ENCODE data around the gene HHEX. TPM values are rescaled to one million over a fixed set of nuclear protein-coding genes. Genes with fewer than 3 reads are reported as not detected.

The HHEX gene
- total RNA-seq, 1 donor from 2014 or later: 6.1 TPM

DNA sequence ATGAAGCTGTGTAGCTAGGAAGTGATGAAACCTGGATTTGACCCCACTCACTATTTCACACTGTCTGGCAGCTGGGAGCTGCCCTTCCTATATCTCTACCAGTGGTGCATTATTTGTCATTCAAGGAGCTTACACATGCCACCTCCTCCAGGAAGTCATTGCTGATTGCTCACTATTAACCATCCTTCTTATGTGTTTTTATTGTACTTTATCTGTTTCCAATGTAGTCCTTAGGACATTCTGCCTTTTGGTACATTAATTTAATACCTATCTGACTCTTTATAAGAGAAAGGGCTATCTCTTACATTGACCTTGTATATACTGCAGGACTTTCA, 31.0 kb downstream of the HHEX start:
- intact Hi-C loops (cut with DNase I): no loop called here
- H3K4me1 ChIP-seq: no peaks in the 10 kb centered on the region
- no peak for DNase-seq (ENCODE audit: extremely low spot score in 2 of 2)
- TF ChIP-seq POLR2AphosphoS5 (IDR thresholded peaks at IDR 0.05; ENCODE audit: insufficient read depth in 1 of 2, low read depth in 1 of 2): no peak
- no peak for TF ChIP-seq POLR2A (IDR thresholded peaks at IDR 0.05)
- TF ChIP-seq, protein P1, sequence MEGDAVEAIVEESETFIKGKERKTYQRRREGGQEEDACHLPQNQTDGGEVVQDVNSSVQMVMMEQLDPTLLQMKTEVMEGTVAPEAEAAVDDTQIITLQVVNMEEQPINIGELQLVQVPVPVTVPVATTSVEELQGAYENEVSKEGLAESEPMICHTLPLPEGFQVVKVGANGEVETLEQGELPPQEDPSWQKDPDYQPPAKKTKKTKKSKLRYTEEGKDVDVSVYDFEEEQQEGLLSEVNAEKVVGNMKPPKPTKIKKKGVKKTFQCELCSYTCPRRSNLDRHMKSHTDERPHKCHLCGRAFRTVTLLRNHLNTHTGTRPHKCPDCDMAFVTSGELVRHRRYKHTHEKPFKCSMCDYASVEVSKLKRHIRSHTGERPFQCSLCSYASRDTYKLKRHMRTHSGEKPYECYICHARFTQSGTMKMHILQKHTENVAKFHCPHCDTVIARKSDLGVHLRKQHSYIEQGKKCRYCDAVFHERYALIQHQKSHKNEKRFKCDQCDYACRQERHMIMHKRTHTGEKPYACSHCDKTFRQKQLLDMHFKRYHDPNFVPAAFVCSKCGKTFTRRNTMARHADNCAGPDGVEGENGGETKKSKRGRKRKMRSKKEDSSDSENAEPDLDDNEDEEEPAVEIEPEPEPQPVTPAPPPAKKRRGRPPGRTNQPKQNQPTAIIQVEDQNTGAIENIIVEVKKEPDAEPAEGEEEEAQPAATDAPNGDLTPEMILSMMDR (IDR thresholded peaks at IDR 0.05): no peak
- no peaks in the 10 kb centered on the region for H3K36me3 ChIP-seq
- H3K27me3 ChIP-seq: no peaks in the 10 kb centered on the region
- no peaks in the 10 kb centered on the region for H3K9me3 ChIP-seq
- no peak overlapping the region for H3K27ac ChIP-seq
- no peak overlapping the region for H3K4me3 ChIP-seq

DNA sequence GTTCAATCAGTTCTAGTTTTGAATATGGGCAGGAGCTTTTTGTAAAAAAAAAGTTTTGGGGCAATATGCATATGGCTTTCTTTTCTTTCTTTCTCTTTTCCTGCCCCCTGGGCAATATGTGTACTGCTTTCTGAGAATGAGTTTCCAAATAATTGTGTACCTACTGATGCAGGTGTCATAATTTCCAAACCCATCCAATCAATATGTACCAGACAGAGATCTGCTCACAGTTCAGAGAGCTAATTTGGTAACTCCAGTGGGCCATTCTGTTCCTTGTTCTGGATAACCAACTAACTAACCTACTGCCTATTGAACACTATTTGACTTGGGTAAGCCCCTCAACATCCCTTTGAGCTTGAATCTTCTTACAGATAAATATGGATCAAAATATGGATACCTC, 32.6 kb downstream of the HHEX start:
- no peaks in the 10 kb centered on the region for H3K27me3 ChIP-seq
- H3K27ac ChIP-seq: no peak overlapping the region
- intact Hi-C loops (cut with DNase I): no loop called here
- H3K4me1 ChIP-seq: no peaks in the 10 kb centered on the region
- no peaks in the 10 kb centered on the region for H3K9me3 ChIP-seq
- no peak for DNase-seq (ENCODE audit: extremely low spot score in 2 of 2)
- TF ChIP-seq POLR2A (IDR thresholded peaks at IDR 0.05): no peak
- TF ChIP-seq POLR2AphosphoS5 (IDR thresholded peaks at IDR 0.05; ENCODE audit: insufficient read depth in 1 of 2, low read depth in 1 of 2): no peak
- TF ChIP-seq, protein P1 (IDR thresholded peaks at IDR 0.05): no peak
- no peaks in the 10 kb centered on the region for H3K36me3 ChIP-seq
- no peak overlapping the region for H3K4me3 ChIP-seq

DNA sequence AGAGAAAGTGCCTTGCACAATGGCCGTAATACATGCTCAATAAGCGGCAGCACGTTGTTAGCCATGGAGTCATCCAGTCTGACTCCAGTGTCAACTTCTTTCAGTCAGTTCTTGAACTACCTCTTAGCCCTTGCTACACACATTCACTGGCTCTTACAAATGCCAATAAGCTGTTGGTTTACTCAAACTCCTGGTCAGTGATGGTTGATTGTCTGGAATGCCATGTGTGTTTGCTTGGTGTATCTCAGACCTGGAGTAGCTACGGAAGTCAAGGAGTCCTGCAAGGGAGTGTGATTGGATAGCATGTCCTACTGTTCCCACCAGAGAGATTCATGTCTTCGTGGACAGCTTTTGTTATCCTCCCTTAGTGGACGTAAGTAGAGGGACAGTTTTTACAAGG, 37.4 kb downstream of the HHEX start:
- no peaks in the 10 kb centered on the region for H3K27me3 ChIP-seq
- TF ChIP-seq POLR2AphosphoS5 (IDR thresholded peaks at IDR 0.05; ENCODE audit: insufficient read depth in 1 of 2, low read depth in 1 of 2) (no peak), POLR2A (IDR thresholded peaks at IDR 0.05) (no peak)
- TF ChIP-seq, protein P1 (IDR thresholded peaks at IDR 0.05): no peak
- no peak overlapping the region for H3K4me3 ChIP-seq
- H3K36me3 ChIP-seq: no peaks in the 10 kb centered on the region
- H3K9me3 ChIP-seq: no peaks in the 10 kb centered on the region
- no peak for DNase-seq (ENCODE audit: extremely low spot score in 2 of 2)
- no peak overlapping the region for H3K27ac ChIP-seq
- intact Hi-C loops (cut with DNase I): no loop called here
- no peaks in the 10 kb centered on the region for H3K4me1 ChIP-seq

DNA sequence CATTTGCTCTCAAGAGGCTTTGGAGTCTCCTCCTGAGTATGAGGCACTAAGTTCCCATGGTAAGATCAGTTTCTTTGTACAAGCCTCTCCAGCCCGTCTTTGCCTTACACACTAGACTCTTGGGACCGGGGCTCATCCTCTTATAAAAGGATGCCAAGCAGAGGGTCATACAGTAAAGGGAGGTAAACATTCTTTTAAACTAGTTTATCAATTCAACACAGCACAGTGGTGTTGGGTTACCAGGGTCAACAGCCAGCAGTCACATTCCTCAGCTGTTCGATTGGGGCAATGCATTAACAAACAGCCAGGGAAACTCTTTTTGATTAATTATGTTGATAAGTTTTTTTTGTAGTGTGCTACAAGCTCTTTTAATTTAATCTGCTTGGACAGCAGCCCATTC, 37.8 kb downstream of the HHEX start:
- intact Hi-C loops (cut with DNase I): no loop called here
- Histone ChIP-seq H3K36me3 (no peaks in the 10 kb centered on the region), H3K27me3 (no peaks in the 10 kb centered on the region), H3K4me3 (no peak overlapping the region), H3K27ac (no peak overlapping the region), H3K9me3 (no peaks in the 10 kb centered on the region), H3K4me1 (no peaks in the 10 kb centered on the region)
- no peak for TF ChIP-seq POLR2A (IDR thresholded peaks at IDR 0.05)
- TF ChIP-seq, protein P1 (IDR thresholded peaks at IDR 0.05): no peak
- TF ChIP-seq POLR2AphosphoS5 (IDR thresholded peaks at IDR 0.05; ENCODE audit: insufficient read depth in 1 of 2, low read depth in 1 of 2): no peak
- DNase-seq (ENCODE audit: extremely low spot score in 2 of 2): no peak

DNA sequence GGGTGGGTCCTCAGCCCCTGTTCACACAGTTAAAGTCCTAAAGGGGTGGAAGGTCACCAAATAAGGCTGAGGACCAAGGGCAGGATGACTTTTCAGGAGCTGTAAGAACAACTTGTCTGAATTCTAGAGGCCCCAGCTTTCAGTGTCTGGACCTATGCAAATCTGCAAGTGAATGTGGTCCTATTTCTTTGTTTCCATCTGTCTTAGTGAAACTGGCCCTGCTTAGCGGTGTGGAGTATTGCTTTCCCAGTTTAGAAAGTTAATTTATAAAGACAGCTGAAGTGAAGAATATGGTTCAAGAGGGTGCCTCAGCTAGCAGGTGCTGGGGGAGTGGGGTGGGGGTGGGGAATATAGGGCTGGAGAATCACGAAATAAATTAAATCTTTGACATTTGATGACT, 40.1 kb downstream of the HHEX start:
- H3K9me3 ChIP-seq: no peaks in the 10 kb centered on the region
- no peaks in the 10 kb centered on the region for H3K27me3 ChIP-seq
- H3K4me1 ChIP-seq: no peaks in the 10 kb centered on the region
- H3K36me3 ChIP-seq: no peaks in the 10 kb centered on the region
- no peak overlapping the region for H3K27ac ChIP-seq
- TF ChIP-seq POLR2AphosphoS5 (IDR thresholded peaks at IDR 0.05; ENCODE audit: insufficient read depth in 1 of 2, low read depth in 1 of 2): no peak
- TF ChIP-seq, protein P1 (IDR thresholded peaks at IDR 0.05): no peak
- no peak for TF ChIP-seq POLR2A (IDR thresholded peaks at IDR 0.05)
- no peak overlapping the region for H3K4me3 ChIP-seq
- intact Hi-C loops (cut with DNase I): no loop called here
- DNase-seq (ENCODE audit: extremely low spot score in 2 of 2): no peak
